Smooth muscle cell (in vitro differentiated cells): Measurements from ENCODE around the gene KCND2. TPM values are rescaled to one million over a fixed set of nuclear protein-coding genes. Genes with fewer than 3 reads are reported as not detected.

Source experiments
- DNase-seq: peaks from one replicate; lab custom pipeline; 2025; ENCODE audit not compliant: unreplicated experiment; lab: John Stamatoyannopoulos, UW
- H2AFZ ChIP-seq: fragments of 200-600 bp; sonication (generic); 2 replicates; pipeline ENCODE4 v1.6.0; 2016; ENCODE audit warnings: antibody characterized with exemption, low read depth, mild to moderate bottlenecking
- H3F3A ChIP-seq: fragments of 200-600 bp; sonication (generic); 2 replicates; pipeline ENCODE4 v1.6.0; 2017; ENCODE audit warnings: antibody characterized with exemption, low read depth
- H3K27ac ChIP-seq: fragments of 200-600 bp; sonication (generic); 2 replicates; pipeline ENCODE4 v1.5.1; 2016; ENCODE audit warnings: low read depth, mild to moderate bottlenecking
- H3K27me3 ChIP-seq: fragments of 200-600 bp; sonication (generic); 2 replicates; pipeline ENCODE4 v1.6.1; 2016; ENCODE audit warnings: low read depth, mild to moderate bottlenecking
- H3K36me3 ChIP-seq: fragments of 200-600 bp; sonication (generic); 2 replicates; pipeline ENCODE4 v1.5.1; 2016; ENCODE audit warnings: low read depth
- H3K4me1 ChIP-seq: fragments of 200-600 bp; sonication (generic); 2 replicates; pipeline ENCODE4 v1.5.1; 2016; ENCODE audit warnings: low read depth
- H3K4me2 ChIP-seq: fragments of 200-600 bp; sonication (generic); 2 replicates; pipeline ENCODE4 v1.6.0; 2016; ENCODE audit warnings: mild to moderate bottlenecking
- H3K4me3 ChIP-seq: fragments of 200-600 bp; sonication (generic); 2 replicates; pipeline ENCODE4 v1.5.1; 2016; ENCODE audit warnings: mild to moderate bottlenecking
- H3K79me2 ChIP-seq: fragments of 200-600 bp; sonication (generic); 2 replicates; pipeline ENCODE4 v1.6.0; 2016; ENCODE audit warnings: low read depth, mild to moderate bottlenecking
- H3K9ac ChIP-seq: fragments of 200-600 bp; sonication (generic); 2 replicates; pipeline ENCODE4 v1.6.0; 2016; ENCODE audit warnings: low read depth
- H3K9me3 ChIP-seq: fragments of 200-600 bp; sonication (generic); replicated peaks from 2 replicates; pipeline ENCODE4 v1.5.1; 2016; ENCODE audit warnings: low read depth
- H4K20me1 ChIP-seq: fragments of 200-600 bp; sonication (generic); 2 replicates; pipeline ENCODE4 v1.6.0; 2016; ENCODE audit warnings: low read depth
- CTCF ChIP-seq: fragments of 200-600 bp; sonication (generic); IDR thresholded peaks from 2 replicates; pipeline ENCODE4 v1.5.1; 2017; ENCODE audit warnings: borderline replicate concordance, mild to moderate bottlenecking, antibody characterized with exemption; ENCODE audit not compliant: insufficient read depth, poor library complexity, severe bottlenecking
- WGBS: methylation state at CpG from one replicate; pipeline ENCODE4 v1.1.7; 2016; ENCODE audit warnings: low lambda C conversion rate; 5-methylcytosine and 5-hydroxymethylcytosine counted together
- polyA plus RNA-seq: library from polyadenylated mRNA; unstranded; fragments of >200 nt; fragmentation: Nextera tagmentation; extraction: Ambion mirVana; gene quantifications from 2 replicates; pipeline ENCODE4 v1.2.1, GENCODE V29; 2016
- total RNA-seq: library from RNA; depleted of rRNA; stranded (reverse); fragments of >200 nt; gene quantifications from 2 replicates; pipeline ENCODE4 v1.2.3, GENCODE V29; 2014

Gene KCND2
- total and polyA plus RNA-seq, 2 experiments from 2014 or later, result 1.6 to 2.9 TPM

GRCh38 chr7:120628251-120628650 is 355.3 kb downstream of the KCND2 start:
- no peaks in the 10 kb centered on the region for H3K27me3 ChIP-seq
- H2AFZ ChIP-seq, result no peak overlapping the region
- no peak for TF ChIP-seq CTCF

GRCh38 chr7:120639884-120640283 is 366.9 kb downstream of the KCND2 start:
- no peak for TF ChIP-seq CTCF
- H3K9me3 ChIP-seq, result no peaks in the 10 kb centered on the region
- H3K79me2 ChIP-seq, result no peaks in the 10 kb centered on the region

More at GRCh38 chr7:120628251-120628650, 355.3 kb downstream of the KCND2 start:
- no peaks in the 10 kb centered on the region for H3K79me2 ChIP-seq
- H3K4me1 ChIP-seq, result no peaks in the 10 kb centered on the region
- DNase-seq, result no peak
- H3K36me3 ChIP-seq, result no peaks in the 10 kb centered on the region
- no peaks in the 10 kb centered on the region for H3F3A ChIP-seq
- no peak overlapping the region for H3K4me2 ChIP-seq
- no peaks in the 10 kb centered on the region for H4K20me1 ChIP-seq
- H3K27ac ChIP-seq, result no peak overlapping the region
- WGBS, result 91% methylated on average over 1 of the region's 1 CpG
- no peak overlapping the region for H3K4me3 ChIP-seq
- H3K9ac ChIP-seq, result no peak overlapping the region
- no peaks in the 10 kb centered on the region for H3K9me3 ChIP-seq

GRCh38 chr7:120645966-120646365 is 373.0 kb downstream of the KCND2 start:
- H3K4me3 ChIP-seq, result no peak overlapping the region
- no peaks in the 10 kb centered on the region for H3K27me3 ChIP-seq
- H3K9ac ChIP-seq, result no peak overlapping the region
- H3F3A ChIP-seq, result no peaks in the 10 kb centered on the region
- no peaks in the 10 kb centered on the region for H3K36me3 ChIP-seq
- no peaks in the 10 kb centered on the region for H3K79me2 ChIP-seq
- no peak overlapping the region for H3K27ac ChIP-seq
- no peaks in the 10 kb centered on the region for H4K20me1 ChIP-seq
- WGBS, result 92% methylated on average over 1 of the region's 1 CpG
- no peaks in the 10 kb centered on the region for H3K4me1 ChIP-seq
- H2AFZ ChIP-seq, result no peak overlapping the region
- H3K9me3 ChIP-seq, result no peaks in the 10 kb centered on the region
- no peak for DNase-seq
- no peak overlapping the region for H3K4me2 ChIP-seq
- TF ChIP-seq CTCF, result no peak

More at GRCh38 chr7:120639884-120640283, 366.9 kb downstream of the KCND2 start:
- Histone ChIP-seq H2AFZ (no peak overlapping the region), H3K4me3 (no peak overlapping the region), H3K4me2 (no peak overlapping the region), H4K20me1 (no peaks in the 10 kb centered on the region), H3K27ac (no peak overlapping the region), H3K9ac (no peak overlapping the region), H3K36me3 (no peaks in the 10 kb centered on the region), H3K4me1 (no peaks in the 10 kb centered on the region), H3F3A (no peaks in the 10 kb centered on the region), H3K27me3 (no peaks in the 10 kb centered on the region)
- no peak for DNase-seq

- Histone ChIP-seq H3K9me3 (no peaks in the 10 kb centered on the region), H3K27ac (no peak overlapping the region), H3K4me1 (no peaks in the 10 kb centered on the region), H3K4me2 (no peak overlapping the region), H4K20me1 (no peaks in the 10 kb centered on the region), H3K4me3 (no peak overlapping the region), H3K36me3 (no peaks in the 10 kb centered on the region), H2AFZ (no peak overlapping the region), H3F3A (no peaks in the 10 kb centered on the region), H3K9ac (no peak overlapping the region), H3K79me2 (no peaks in the 10 kb centered on the region), H3K27me3 (no peaks in the 10 kb centered on the region)
- no peak for TF ChIP-seq CTCF
- DNase-seq, result no peak
Observed at GRCh38 chr7:120654241-120654640, 381.3 kb downstream of the KCND2 start.
